Measurements from ENCODE around the gene LECT2.

The LECT2 gene

GRCh38 chr5:135954899-135955298 lies at the start of gene LECT2:
Gene LECT2 (minus strand): TSS chr5:135954983. CDS start chr5:135954833, 150 bp downstream.
- no peak for DNase-seq

DNA sequence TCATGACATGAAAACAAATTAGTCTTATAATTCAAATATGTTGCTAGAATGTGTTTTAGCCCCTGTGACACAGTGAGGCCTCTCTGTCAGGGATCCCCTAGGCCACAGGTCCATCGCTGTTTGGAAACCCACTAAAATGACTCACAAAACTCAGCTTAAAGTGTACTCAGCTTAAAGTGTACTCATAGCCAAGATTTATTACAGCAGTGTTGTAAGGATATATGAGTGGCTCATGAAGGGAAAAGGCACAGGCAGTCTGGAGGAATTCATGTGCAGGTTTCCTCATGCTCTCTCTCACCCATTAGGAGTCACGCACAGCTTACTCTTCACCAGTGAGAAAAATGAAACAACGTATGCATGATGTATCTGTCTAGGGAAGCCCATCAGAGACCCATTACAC lies 49.7 kb upstream of the LECT2 start:
- no peak for DNase-seq

DNA sequence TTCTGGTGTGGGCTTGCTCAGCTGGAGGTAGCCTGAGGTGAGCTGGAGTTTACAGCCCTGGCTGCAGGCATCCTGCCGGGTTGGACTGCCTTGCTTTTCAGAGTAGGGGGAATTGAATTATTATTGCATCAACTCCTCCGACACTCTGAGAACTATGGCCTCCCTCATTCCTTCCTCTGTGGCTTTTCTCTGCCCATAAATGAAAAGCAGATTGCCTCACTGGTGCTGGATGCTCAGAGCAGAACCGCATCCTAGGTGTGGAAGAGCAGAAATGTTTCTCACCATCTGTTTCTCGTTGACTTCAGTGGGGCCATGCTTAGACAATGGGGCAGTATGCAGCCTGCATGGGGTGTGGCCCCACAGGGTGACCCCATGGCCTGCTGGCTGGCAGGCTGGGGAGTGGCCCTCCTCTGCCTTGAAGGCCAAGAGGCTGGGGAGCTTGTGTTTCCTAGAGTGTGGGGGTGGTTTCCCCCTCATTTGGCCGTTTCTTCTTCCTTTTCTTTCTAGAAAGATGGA lies 46.7 kb upstream of the LECT2 start:
- DNase-seq: no peak

DNA sequence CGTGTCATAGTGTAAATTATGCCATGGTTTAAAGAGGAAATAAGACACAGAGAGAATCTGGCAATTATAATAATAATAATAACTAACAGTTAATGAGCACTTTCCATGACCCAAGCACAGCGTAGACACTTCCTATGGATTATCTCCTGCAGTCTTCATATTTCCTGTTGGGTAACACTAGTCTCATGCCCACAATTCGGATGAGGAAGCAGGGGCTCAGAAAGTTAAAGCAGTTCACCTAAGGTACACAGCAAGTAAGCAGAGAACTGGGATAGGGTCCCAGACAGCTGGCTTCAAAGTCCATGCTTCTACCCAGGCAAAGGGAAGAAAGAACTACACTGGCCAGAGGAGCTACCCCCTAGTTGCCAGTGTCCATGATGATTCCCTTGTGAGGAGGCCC lies 46.1 kb upstream of the LECT2 start:
- no peak for DNase-seq

DNA sequence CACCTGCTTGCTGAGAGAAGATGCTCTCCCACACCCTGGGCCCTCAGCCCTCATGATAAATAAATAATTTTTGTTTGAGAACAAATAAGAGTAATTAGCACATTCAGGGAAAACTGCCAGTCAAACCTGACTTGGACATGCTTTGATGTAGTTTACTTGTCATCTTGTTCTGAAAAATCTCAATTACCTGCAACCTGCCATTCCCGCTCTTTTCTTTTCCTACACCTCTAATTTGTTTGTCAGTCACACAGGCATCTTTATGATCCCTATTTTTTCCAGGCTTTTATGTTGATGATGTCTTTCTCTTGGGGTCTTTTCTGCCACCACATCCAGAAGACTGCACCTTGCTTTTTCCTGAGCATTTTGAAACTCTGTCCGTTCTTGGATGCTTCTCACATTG lies 45.4 kb upstream of the LECT2 start:
- DNase-seq: no peak

GRCh38 chr5:135999406-136000139 lies 44.8 kb upstream of the LECT2 start:
- no peak for DNase-seq

DNA sequence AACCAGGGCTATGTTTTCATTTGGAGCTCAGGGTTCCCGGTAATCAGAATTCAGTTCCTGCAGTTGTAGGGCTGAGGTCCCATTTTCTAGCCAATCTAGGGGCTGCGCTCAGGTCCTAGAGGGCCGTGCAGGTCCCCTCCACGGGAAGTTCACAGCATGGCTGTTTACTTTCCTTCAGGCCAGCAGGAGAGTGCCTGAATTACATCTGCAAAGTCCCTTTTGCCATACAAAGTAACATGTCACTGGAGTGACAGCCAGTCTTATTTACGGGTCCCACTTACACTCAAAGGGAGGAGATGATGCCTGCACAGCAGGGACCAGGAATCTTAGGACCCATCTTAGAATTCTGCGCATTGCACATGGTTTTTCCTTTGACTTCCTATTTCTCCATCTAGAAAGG lies 44.1 kb upstream of the LECT2 start:
- DNase-seq: no peak

DNA sequence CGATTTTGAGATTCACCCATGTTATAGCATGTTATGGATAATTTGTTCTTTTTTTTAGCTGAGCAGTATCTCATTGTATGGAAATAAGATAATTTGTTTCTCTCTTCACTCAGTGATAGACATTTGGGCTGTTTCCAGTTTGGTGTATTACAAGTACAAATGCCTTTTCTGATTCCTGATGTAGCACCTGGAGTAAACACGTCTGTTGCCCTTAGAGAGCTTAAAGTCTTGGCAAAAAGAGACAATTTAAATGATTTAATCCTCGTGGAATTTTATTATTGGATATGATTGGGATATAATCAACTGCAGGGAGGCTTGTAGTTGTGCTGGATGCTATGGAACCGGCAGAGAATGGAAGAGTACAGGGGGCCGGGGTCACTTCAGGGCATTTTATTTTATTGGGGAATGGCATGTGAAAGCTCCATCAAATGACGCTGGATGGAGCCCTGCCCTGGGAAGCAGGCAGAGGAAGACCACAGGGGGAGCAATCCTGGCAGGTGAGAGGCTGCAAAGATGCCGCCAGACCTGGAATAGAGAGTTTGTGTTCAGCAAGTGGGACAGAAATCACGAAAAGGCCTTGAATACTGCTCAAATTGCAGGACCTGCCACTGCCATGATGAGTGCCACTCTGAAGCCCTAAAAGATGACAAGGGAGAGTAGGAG lies 43.0 kb upstream of the LECT2 start:
- no peak for DNase-seq

DNA sequence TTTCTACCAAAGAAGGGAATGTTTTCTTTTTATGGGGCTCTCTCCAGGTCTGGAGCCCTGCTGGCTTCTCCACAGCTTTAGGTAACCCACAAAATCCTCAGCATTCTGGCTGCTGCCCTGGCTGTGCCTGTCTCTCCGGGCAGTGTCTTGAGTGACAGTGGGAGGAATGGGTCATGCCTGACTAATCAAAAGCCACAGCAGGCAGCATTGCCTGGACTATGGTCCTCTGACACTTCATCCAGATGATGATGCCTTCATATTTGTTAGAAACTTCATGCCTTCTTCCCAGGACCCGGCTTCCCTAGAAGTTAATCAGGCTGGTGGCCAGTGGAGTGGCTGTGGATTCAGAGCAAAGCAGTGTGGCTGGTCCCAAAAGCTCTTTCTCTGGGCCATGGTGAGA lies 41.8 kb upstream of the LECT2 start:
- DNase-seq: no peak

GRCh38 chr5:135995976-135996375 lies 41.2 kb upstream of the LECT2 start:
- DNase-seq: no peak

DNA sequence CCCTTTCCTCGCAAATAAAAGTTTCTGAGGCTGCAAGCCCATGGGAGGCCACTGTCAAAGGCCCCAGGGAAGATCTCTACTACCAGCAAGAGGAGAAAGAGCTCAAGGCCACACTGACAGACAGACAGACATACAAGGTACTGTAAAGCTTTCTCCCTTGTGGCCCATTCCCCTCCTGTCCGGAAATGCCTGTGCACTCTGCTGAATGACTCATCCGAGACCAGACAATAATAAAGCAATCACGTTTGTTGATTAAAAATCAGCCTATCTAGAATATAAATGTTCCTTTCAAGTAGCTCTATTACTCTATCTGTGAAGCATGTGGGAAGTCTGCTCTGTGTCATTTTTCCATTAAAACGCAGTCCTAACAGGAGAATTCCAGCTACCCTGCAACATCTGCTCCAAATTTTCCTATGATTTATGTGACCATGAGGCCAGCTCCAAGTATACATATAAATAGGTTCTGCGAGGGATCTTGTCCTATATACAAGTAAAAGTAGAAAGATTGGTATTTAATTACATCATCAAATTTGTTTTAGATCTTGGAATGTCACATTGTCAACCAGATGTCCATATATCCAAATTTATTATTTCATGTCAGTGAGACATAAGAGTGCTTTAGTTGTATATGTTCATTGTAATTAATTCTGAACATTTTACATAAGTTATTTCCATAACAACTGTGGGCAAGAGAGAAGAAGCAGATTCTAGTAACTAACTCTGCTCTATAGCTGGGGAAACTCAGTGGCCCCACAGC lies 39.3 kb upstream of the LECT2 start:
- DNase-seq: no peak

GRCh38 chr5:135993335-135993879 lies 38.6 kb upstream of the LECT2 start:
- DNase-seq: no peak

- no peak for DNase-seq
Measured at GRCh38 chr5:135991429-135991828, 36.6 kb upstream of the LECT2 start.

- DNase-seq: no peak
Measured at GRCh38 chr5:135990528-135991255, 35.9 kb upstream of the LECT2 start.

DNA sequence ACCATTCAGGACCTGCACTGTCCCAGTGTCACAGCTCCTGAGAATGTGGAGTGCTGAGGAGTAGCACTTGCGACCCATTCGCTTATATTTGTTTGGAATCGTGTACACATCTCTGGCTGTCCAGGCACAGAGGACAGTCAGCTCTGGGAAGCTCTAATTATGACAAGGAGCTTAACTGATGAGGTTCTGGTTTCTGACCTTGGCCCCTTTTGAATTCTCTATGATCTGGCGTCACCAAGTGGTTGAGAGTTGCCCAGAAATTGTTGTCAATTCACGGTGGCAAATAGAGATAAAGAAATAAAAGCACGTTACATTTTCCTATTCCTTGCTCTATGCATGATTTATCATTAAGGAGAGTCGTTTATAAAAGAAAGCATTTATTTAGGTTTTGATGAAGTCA lies 34.9 kb upstream of the LECT2 start:
- DNase-seq: no peak

DNA sequence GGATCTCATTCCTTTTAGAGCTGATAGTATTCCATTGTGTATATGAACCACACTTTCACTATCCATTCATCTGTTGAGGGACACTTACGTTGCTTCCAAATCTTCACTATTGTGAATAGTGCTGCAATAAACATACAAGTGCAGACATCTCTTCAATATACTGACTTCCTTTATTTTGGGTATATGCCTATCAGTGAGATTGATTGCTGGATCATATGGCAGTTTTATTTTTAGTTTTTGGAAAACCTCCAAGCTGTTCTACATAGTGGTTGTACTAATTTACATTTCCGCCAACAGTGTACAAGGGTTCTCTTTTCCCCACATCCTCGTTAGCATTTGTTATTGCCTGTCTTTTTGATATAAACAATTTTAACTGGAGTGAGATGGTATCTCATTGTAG lies 33.8 kb upstream of the LECT2 start:
- DNase-seq: no peak

DNA sequence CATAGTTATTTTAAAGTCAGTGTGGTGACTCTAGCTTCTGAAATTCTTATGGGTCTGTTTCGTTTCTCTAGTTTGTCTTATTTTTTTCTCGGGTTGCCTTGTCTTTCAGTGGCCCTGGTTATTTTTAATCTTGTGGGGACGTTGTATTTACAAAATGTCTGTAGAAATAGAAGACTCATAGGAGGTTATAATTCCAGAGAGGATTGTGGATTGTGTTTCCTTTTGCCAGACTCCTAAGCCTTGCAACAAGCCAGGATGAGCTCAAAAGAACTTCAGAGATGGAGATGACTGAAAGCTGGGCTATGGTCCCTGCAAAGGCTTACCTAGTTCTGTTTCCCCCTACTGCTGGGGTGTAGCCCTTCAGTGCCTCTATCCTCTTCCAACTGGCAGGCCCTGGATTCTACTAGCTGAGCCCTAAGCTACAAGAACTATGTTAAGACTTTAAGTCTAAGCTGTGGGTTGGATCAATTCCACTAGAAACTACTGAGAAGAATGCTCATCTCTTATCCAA lies 32.2 kb upstream of the LECT2 start:
- DNase-seq: no peak

DNA sequence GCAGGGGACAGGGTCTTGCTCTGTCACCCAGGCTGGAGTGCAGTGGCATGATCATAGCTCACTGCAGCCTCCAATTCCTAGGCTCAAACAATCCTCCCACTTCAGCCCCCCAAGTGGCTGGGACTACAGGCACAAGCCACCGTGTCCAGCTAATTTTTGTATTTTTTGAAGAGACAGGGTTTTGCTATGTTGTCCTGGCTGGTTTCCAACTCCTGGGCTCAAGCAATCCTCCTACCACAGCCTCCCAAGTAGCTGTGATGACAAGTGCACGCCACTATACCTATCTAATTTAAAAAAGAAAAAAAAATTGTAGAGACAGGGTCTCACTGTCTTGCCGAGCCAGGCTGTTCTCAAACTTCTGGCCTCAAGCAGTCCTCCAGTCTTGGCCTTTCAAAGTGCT lies 31.6 kb upstream of the LECT2 start:
- DNase-seq: no peak

GRCh38 chr5:135985951-135986350 lies 31.2 kb upstream of the LECT2 start:
- no peak for DNase-seq

DNA sequence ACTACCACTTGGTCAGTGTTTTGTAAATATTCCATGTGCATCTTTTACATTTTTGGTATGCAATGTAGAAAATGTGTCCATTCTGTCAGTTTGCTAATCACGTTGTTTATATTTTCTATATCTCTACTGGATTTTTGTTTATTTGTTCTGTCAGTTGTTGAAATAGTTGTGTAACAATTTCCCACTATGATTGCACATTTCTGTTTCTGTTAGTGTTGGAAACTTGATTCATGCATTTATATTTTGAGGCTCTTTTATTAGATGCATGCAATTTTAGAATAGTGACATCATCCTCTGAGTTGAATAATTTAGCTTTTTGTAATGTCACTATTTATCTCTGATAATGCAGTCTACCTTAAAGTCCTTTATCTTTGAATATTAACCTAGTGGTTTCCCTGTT lies 25.8 kb upstream of the LECT2 start:
- DNase-seq: no peak

DNA sequence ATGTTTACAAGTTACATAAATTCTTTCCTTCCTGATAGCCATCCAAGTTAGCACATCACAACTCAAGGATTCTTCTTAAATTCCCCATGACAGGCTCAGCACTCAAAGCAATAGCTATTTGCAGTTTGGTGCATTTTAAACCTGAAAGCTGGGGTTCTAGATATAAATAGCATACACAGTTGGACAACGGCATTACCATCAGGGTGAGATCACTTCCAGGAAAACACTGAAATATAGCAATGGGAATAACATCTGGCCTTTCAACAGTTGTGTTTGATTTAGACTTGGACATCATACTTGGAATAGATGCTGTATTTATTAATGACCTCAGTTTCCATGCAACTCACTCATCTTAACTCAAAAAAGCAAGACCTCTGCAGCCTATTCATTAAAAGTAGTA lies 24.7 kb upstream of the LECT2 start:
- no peak for DNase-seq

DNA sequence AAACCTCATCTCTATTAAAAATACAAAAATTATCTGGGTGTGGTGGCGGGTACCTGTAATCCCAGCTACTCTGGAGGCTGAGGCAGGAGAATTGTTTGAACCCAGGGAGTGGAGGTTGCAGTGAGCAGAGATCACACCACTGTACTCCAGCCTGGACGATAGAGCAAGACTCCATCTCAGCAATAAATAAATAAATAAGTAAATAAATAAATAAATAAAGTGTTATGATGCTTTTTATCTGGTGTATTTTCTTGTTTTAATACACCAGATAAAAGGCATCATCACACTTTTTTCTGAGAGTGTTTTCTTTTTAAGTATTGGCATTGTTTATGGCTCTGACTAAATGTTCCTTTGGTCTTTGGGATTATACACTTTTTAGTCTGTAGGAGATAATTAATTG lies 24.2 kb upstream of the LECT2 start:
- DNase-seq: no peak

DNA sequence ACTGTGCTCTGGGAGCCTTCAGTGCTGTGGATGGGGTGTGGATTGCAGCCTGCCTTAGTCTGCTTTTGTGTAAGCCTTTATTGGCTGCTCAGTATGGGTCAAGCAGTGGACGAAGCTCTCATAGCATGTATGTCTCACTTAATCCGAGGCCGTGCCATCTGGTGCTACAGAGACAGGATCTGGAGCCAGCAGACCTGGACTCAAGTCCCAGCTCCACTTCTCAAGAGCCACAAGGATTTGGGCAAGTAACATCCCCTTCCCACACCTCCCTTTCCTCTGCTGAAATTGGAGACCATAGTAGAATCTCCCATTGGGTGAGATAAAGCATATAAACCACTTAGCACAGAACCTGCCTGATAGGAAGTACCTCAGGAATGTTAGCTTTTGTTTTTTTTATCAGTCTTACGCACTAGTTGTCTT lies 23.4 kb upstream of the LECT2 start:
- no peak for DNase-seq
